Trophoblast cell (in vitro differentiated cells and primary cell): Measurements from ENCODE around the gene NKD1.

Source experiments
- DNase-seq, 2 donors: peaks; one replicate each; pipeline ENCODE4 v3.0.0-alpha.2; 2016
- H2AFZ ChIP-seq: 2 replicates; pipeline ENCODE4 v1.6.1; 2013; ENCODE audit warnings: low read length, moderate library complexity, mild to moderate bottlenecking; ENCODE audit not compliant: insufficient read depth, poor library complexity
- H2AK5ac ChIP-seq: 2 replicates; pipeline ENCODE4 v1.6.1; 2013; ENCODE audit warnings: mild to moderate bottlenecking, low read length
- H2BK120ac ChIP-seq: 2 replicates; pipeline ENCODE4 v1.6.1; 2013; ENCODE audit warnings: low read length, mild to moderate bottlenecking, moderate library complexity; ENCODE audit not compliant: insufficient read depth, poor library complexity
- H2BK12ac ChIP-seq: 2 replicates; pipeline ENCODE4 v1.6.1; 2013; ENCODE audit warnings: mild to moderate bottlenecking, low read length, moderate library complexity
- H2BK5ac ChIP-seq: 2 replicates; pipeline ENCODE4 v1.6.1; 2013; ENCODE audit warnings: low read length, low read depth, moderate library complexity, mild to moderate bottlenecking; ENCODE audit not compliant: poor library complexity
- H3K14ac ChIP-seq: 2 replicates; pipeline ENCODE4 v1.6.1; 2013; ENCODE audit warnings: mild to moderate bottlenecking, low read length
- H3K18ac ChIP-seq: 2 replicates; pipeline ENCODE4 v1.6.1; 2013; ENCODE audit warnings: mild to moderate bottlenecking, low read length
- H3K23ac ChIP-seq: 2 replicates; pipeline ENCODE4 v1.6.1; 2013; ENCODE audit warnings: low read length
- H3K27ac ChIP-seq: 2 replicates; pipeline ENCODE4 v1.5.1; 2013; ENCODE audit warnings: low read depth, mild to moderate bottlenecking, inconsistent platforms, low read length, moderate library complexity
- H3K27me3 ChIP-seq: 2 replicates; pipeline ENCODE4 v1.6.1; 2013; ENCODE audit warnings: inconsistent platforms, mild to moderate bottlenecking, low read length, moderate library complexity; ENCODE audit not compliant: insufficient read depth
- H3K36me3 ChIP-seq, 2 experiments: 1 replicate in 1 of 2; 2 replicates in 1 of 2; pipeline ENCODE4 v1.6.1; 2013; ENCODE audit warnings: low read length in 2 of 2, mild to moderate bottlenecking in 2 of 2, moderate library complexity in 1 of 2; ENCODE audit not compliant: insufficient read depth in 2 of 2, control insufficient read depth in 1 of 2
- H3K4ac ChIP-seq: 2 replicates; pipeline ENCODE4 v1.6.1; 2013; ENCODE audit warnings: low read depth, mild to moderate bottlenecking, low read length, moderate library complexity
- H3K4me1 ChIP-seq, 2 experiments: 1 replicate in 1 of 2; 2 replicates in 1 of 2; pipeline ENCODE4 v1.6.1; 2013; ENCODE audit warnings: low read length in 2 of 2, mild to moderate bottlenecking in 2 of 2, moderate library complexity in 1 of 2; ENCODE audit not compliant: insufficient read depth in 2 of 2, control insufficient read depth in 1 of 2
- H3K4me2 ChIP-seq: 2 replicates; pipeline ENCODE4 v1.6.1; 2013; ENCODE audit warnings: inconsistent platforms, mild to moderate bottlenecking, low read length, moderate library complexity
- H3K4me3 ChIP-seq: 2 replicates; pipeline ENCODE4 v1.5.1; 2013; ENCODE audit warnings: mild to moderate bottlenecking, low read depth, low read length, inconsistent platforms
- H3K79me1 ChIP-seq: one replicate; pipeline ENCODE4 v1.6.1; 2013; ENCODE audit warnings: low read length
- H3K79me2 ChIP-seq: 2 replicates; pipeline ENCODE4 v1.6.1; 2013; ENCODE audit warnings: low read length, mild to moderate bottlenecking; ENCODE audit not compliant: control insufficient read depth, insufficient read depth, poor library complexity
- H3K9ac ChIP-seq: 2 replicates; pipeline ENCODE4 v1.6.1; 2013; ENCODE audit warnings: mild to moderate bottlenecking, low read length
- H3K9me3 ChIP-seq: 2 replicates; pipeline ENCODE4 v1.6.1; 2013; ENCODE audit warnings: low read depth, mild to moderate bottlenecking, control low read depth, inconsistent platforms, low read length; ENCODE audit not compliant: insufficient read depth
- H4K12ac ChIP-seq: 2 replicates; pipeline ENCODE4 v1.6.1; 2013; ENCODE audit warnings: low read depth, mild to moderate bottlenecking, low read length, moderate library complexity
- H4K8ac ChIP-seq: 2 replicates; pipeline ENCODE4 v1.6.1; 2013; ENCODE audit warnings: low read depth, mild to moderate bottlenecking, low read length, moderate library complexity
- H4K91ac ChIP-seq: one replicate; pipeline ENCODE4 v1.6.1; 2013; ENCODE audit warnings: low read depth, mild to moderate bottlenecking, low read length, moderate library complexity
- WGBS: extraction: QIAGEN DNeasy Blood & Tissue Kit; methylation state at CpG from one replicate; pipeline ENCODE4 v1.1.7; 2013; ENCODE audit warnings: missing lambda C conversion rate; ENCODE audit not compliant: insufficient read length, insufficient coverage; ENCODE audit errors: extremely low coverage; 5-methylcytosine and 5-hydroxymethylcytosine counted together

Gene NKD1

DNA sequence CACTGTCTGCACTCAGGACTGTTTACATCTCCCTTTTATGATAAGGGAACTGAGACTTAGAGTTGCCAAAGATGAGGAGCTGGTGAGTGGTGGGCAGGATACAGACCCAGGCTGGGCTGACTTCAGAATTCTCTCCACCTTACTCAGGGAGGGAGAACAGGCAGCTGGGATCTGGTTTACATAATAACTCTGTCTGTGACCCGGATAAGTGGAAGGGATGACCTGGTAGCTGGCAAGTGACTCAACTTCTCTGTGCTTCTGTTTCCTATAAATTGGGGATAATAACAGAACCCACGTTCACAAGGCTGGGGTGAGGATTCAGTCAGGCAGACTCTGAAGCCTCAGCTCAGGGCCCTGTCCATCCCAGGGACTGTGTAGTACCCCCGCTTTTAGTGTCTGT, 130.3 kb downstream of the NKD1 start:
- H3K18ac ChIP-seq = no peak overlapping the region
- H4K8ac ChIP-seq = no peak overlapping the region
- H3K27me3 ChIP-seq = no peaks in the 10 kb centered on the region
- no peak overlapping the region for H3K23ac ChIP-seq
- H2BK12ac ChIP-seq = no peak overlapping the region
- no peaks in the 10 kb centered on the region for H3K36me3 ChIP-seq
- no peak overlapping the region for H3K4me3 ChIP-seq
- WGBS = no CpG with 5 or more reads among the region's 3 CpGs
- no peak overlapping the region for H2BK5ac ChIP-seq
- no peak overlapping the region for H3K27ac ChIP-seq
- no peak overlapping the region for H3K4ac ChIP-seq
- DNase-seq = no peak
- no peaks in the 10 kb centered on the region for H3K79me1 ChIP-seq
- no peak overlapping the region for H3K14ac ChIP-seq
- no peak overlapping the region for H2AFZ ChIP-seq
- no peak overlapping the region for H2AK5ac ChIP-seq
- no peak overlapping the region for H3K4me2 ChIP-seq
- H4K91ac ChIP-seq = no peak overlapping the region
- H3K9me3 ChIP-seq = no peaks in the 10 kb centered on the region
- no peak overlapping the region for H3K9ac ChIP-seq
- H3K79me2 ChIP-seq = no peaks in the 10 kb centered on the region
- H2BK120ac ChIP-seq = no peak overlapping the region
- peaks cover 5 to 10% of the 10 kb centered on the region in 2 experiments for H3K4me1 ChIP-seq
- H4K12ac ChIP-seq = no peak overlapping the region

DNA sequence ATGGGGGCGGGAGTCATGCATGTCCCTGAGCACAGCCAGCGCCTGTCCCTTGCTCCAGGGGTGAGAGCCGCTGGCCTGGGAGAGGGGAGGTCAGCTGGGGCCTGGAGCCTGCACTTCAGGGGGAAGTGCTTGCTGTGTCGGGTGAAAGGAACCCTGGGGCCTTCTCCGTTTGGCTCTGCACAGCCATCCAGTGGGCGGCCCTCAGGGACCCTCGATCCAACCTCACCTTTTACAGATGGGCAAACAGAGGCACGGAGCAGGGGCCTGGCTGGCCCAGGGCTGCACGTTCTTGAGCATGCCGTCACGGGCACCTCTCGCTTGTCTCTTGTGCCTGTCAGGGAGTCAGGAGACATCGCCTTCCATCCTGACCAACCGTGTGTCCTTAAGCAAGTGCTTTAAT, 131.1 kb downstream of the NKD1 start:
- WGBS = no CpG with 5 or more reads among the region's 14 CpGs
- no peaks in the 10 kb centered on the region for H3K27me3 ChIP-seq

DNA sequence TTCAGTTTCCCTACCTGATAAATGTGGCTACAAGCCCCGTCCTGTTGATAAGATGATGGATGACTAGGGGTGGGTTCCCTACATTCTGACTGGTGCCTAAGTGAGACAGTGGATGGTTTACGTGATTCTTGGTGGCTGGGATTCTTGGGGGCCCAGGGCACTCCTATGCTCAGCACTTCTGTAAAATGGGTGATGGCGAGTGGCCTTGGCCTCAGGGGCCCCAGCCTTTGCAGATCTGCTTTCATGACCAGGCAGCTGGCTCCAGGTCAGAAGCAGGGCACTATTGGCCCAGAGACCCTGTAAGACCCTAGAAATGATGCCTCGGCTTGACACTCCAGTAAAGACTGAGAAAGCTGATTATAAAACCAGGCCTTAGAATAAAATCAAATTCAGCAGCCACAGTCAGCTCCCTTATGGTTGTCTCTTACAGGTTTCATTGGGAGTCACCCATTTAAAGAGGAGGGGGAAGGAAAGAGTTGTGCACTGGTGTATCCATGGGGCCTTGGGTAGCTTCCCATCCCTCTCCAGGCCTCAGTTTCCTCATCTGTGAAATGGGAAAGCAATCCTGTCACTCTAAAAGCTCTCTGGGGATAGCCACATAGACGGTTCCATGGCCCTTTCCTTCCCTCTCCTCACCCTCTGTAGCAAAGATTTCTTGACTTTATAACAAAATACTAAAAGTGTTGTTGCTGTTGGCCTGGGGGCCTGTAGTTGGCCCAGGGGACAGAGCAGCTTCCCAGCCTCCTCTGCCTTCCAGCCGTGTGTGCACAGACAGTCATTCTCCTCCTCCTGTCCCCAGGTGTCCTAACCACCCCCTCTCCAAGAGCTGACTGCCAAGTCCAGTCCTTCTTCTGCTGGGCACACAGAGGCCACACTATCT, 131.7 kb downstream of the NKD1 start:
- Histone ChIP-seq H3K18ac (no peak overlapping the region), H3K79me2 (no peaks in the 10 kb centered on the region), H2BK12ac (no peak overlapping the region), H3K27ac (no peak overlapping the region), H3K36me3 (no peaks in the 10 kb centered on the region), H3K4ac (no peak overlapping the region), H3K4me2 (no peak overlapping the region), H3K9ac (no peak overlapping the region), H2BK5ac (no peak overlapping the region), H3K27me3 (no peaks in the 10 kb centered on the region), H3K23ac (no peak overlapping the region), H3K4me3 (no peak overlapping the region), H4K91ac (no peak overlapping the region), H4K8ac (no peak overlapping the region), H3K9me3 (no peaks in the 10 kb centered on the region), H4K12ac (no peak overlapping the region), H3K14ac (no peak overlapping the region), H3K79me1 (no peaks in the 10 kb centered on the region), H2AFZ (no peak overlapping the region), H3K4me1 (peaks cover 5 to 10% of the 10 kb centered on the region in 2 experiments), H2AK5ac (no peak overlapping the region), H2BK120ac (no peak overlapping the region)
- DNase-seq = no peak
- WGBS = no CpG with 5 or more reads among the region's 6 CpGs

More for the DNA sequence above, 131.1 kb downstream of the NKD1 start:
- Histone ChIP-seq H2BK12ac (no peak overlapping the region), H3K27ac (no peak overlapping the region), H3K4me1 (peaks cover 5 to 10% of the 10 kb centered on the region in 2 experiments), H3K23ac (no peak overlapping the region), H3K9me3 (no peaks in the 10 kb centered on the region), H3K36me3 (no peaks in the 10 kb centered on the region), H3K79me1 (no peaks in the 10 kb centered on the region), H3K4ac (no peak overlapping the region), H3K4me3 (no peak overlapping the region), H2AK5ac (no peak overlapping the region), H3K4me2 (no peak overlapping the region), H2BK5ac (no peak overlapping the region), H3K79me2 (no peaks in the 10 kb centered on the region), H3K18ac (no peak overlapping the region), H4K12ac (no peak overlapping the region), H2BK120ac (no peak overlapping the region), H3K14ac (no peak overlapping the region), H3K9ac (no peak overlapping the region), H2AFZ (no peak overlapping the region), H4K8ac (no peak overlapping the region), H4K91ac (no peak overlapping the region)
- no peak for DNase-seq

DNA sequence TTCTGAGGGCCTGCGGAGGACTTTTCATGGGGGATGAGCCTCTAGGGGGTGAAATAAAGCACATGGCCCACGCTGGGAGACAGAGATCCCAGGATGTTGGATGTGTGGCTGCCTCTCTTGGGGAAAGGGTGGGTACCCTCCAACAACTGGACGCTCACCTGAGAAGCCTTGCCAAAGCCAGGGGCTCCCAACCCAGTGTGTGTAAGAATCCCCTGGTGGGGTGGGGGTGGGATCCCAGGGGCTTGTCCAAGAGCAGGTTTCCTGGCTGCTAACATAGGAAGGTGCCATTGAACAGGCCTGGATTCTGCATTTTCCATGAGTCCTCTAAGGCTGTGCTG, 132.3 kb downstream of the NKD1 start:
- no peaks in the 10 kb centered on the region for H3K79me2 ChIP-seq
- no peak overlapping the region for H3K27ac ChIP-seq
- no peak overlapping the region for H2BK12ac ChIP-seq
- H4K8ac ChIP-seq = no peak overlapping the region
- H3K18ac ChIP-seq = no peak overlapping the region
- H3K4ac ChIP-seq = no peak overlapping the region
- H3K79me1 ChIP-seq = no peaks in the 10 kb centered on the region
- H3K4me3 ChIP-seq = no peak overlapping the region
- H3K27me3 ChIP-seq = no peaks in the 10 kb centered on the region
- H4K12ac ChIP-seq = no peak overlapping the region
- H3K4me1 ChIP-seq = peaks cover 5 to 8% of the 10 kb centered on the region in 2 experiments
- H2BK5ac ChIP-seq = no peak overlapping the region
- H2BK120ac ChIP-seq = no peak overlapping the region
- no peaks in the 10 kb centered on the region for H3K9me3 ChIP-seq
- H4K91ac ChIP-seq = no peak overlapping the region
- no peak for DNase-seq
- no peaks in the 10 kb centered on the region for H3K36me3 ChIP-seq
- no peak overlapping the region for H3K4me2 ChIP-seq
- no peak overlapping the region for H2AK5ac ChIP-seq
- no peak overlapping the region for H2AFZ ChIP-seq
- no peak overlapping the region for H3K23ac ChIP-seq
- WGBS = no CpG with 5 or more reads among the region's 3 CpGs
- H3K14ac ChIP-seq = no peak overlapping the region
- no peak overlapping the region for H3K9ac ChIP-seq
